GM18861 (cell line): Measurements from ENCODE around the gene ADAMTS15.

Experiments
- ATAC-seq: cut with Tn5 transposase; IDR thresholded peaks from one replicate; pipeline ENCODE4 v1.9.1; 2021; ENCODE audit not compliant: unreplicated experiment

Gene ADAMTS15

GRCh38 chr11:130457623-130458409 lies 9.4 kb downstream of the ADAMTS15 start:
- no peak for ATAC-seq

GRCh38 chr11:130458410-130458729 lies 9.9 kb downstream of the ADAMTS15 start:
- no peak for ATAC-seq

- ATAC-seq: no peak
Measured at GRCh38 chr11:130459521-130459920, 11.1 kb downstream of the ADAMTS15 start.

GRCh38 chr11:130462101-130462885 lies 13.8 kb downstream of the ADAMTS15 start:
- ATAC-seq: no peak

GRCh38 chr11:130462931-130463330 lies 14.5 kb downstream of the ADAMTS15 start:
- ATAC-seq: no peak

GRCh38 chr11:130464291-130464812 lies 15.9 kb downstream of the ADAMTS15 start:
- ATAC-seq: no peak

- no peak for ATAC-seq
Measured at GRCh38 chr11:130465263-130465662, 16.8 kb downstream of the ADAMTS15 start.

- ATAC-seq: no peak
Measured at GRCh38 chr11:130467116-130467900, 18.9 kb downstream of the ADAMTS15 start.

GRCh38 chr11:130469181-130469580 lies 20.7 kb downstream of the ADAMTS15 start:
- ATAC-seq: no peak

GRCh38 chr11:130470832-130471706 lies 22.6 kb downstream of the ADAMTS15 start:
- ATAC-seq: no peak

- no peak for ATAC-seq
Measured at GRCh38 chr11:130471731-130472433, 23.4 kb downstream of the ADAMTS15 start.

GRCh38 chr11:130472434-130472961 lies 24.1 kb downstream of the ADAMTS15 start:
- ATAC-seq: no peak

GRCh38 chr11:130473056-130473794 lies 24.8 kb downstream of the ADAMTS15 start:
- ATAC-seq: no peak

GRCh38 chr11:130473795-130474377 lies 25.4 kb downstream of the ADAMTS15 start:
- no peak for ATAC-seq

GRCh38 chr11:130474637-130475400 lies 26.4 kb downstream of the ADAMTS15 start:
- ATAC-seq: no peak

- ATAC-seq: no peak
Measured at GRCh38 chr11:130475426-130476053, 27.1 kb downstream of the ADAMTS15 start.

- no peak for ATAC-seq
Measured at GRCh38 chr11:130476200-130476921, 27.9 kb downstream of the ADAMTS15 start.
